ENCODE data around the gene ZFP82.

The ZFP82 gene

GRCh38 chr19:36378625-36379509 is 39.6 kb downstream of the ZFP82 start, which contains the start of gene ZFP14:
Gene ZFP14, minus strand, starts transcription at chr19:36379201. Its CDS starts 11,309 bp downstream, at chr19:36367892.
- Histone ChIP-seq H2AFZ (peak within 1 kb of the TSS; percentile 92), H3K9ac (no peak within 1 kb of the TSS), H3K36me3 (ENCODE audit: control insufficient read depth, insufficient read depth, low read length) (no peaks in the 10 kb centered on the region), H3K9me3 (ENCODE audit: control insufficient read depth, low read length) (no peaks in the 10 kb centered on the region), H3K4me3 (ENCODE audit: low read depth, low read length) (peak within 1 kb of the TSS; percentile 89), H3K27ac (peak within 1 kb of the TSS; percentile 79), H3K4me1 (peaks cover 4% of the 10 kb centered on the region), H3K4me2 (ENCODE audit: low read length) (peak within 1 kb of the TSS; percentile 77), H3K27me3 (ENCODE audit: control insufficient read depth, insufficient read depth, low read length) (no peaks in the 10 kb centered on the region), H3K79me2 (peaks cover 8% of the 10 kb centered on the region)
- no peak for TF ChIP-seq CTCF (IDR thresholded peaks at IDR 0.05)

- peak overlapping the region; percentile 79 for H3K27ac ChIP-seq
- H3K36me3 ChIP-seq (ENCODE audit: control insufficient read depth, insufficient read depth, low read length), result no peaks in the 10 kb centered on the region
- H3K79me2 ChIP-seq, result peaks cover 11% of the 10 kb centered on the region
- peak overlapping the region; percentile 89 for H3K4me3 ChIP-seq (ENCODE audit: low read depth, low read length)
- peaks cover 4% of the 10 kb centered on the region for H3K4me1 ChIP-seq
- H2AFZ ChIP-seq, result peak overlapping the region; percentile 46
- no peak for TF ChIP-seq CTCF (IDR thresholded peaks at IDR 0.05)
- H3K9me3 ChIP-seq (ENCODE audit: control insufficient read depth, low read length), result no peaks in the 10 kb centered on the region
- peak overlapping the region; percentile 77 for H3K4me2 ChIP-seq (ENCODE audit: low read length)
- H3K27me3 ChIP-seq (ENCODE audit: control insufficient read depth, insufficient read depth, low read length), result no peaks in the 10 kb centered on the region
- H3K9ac ChIP-seq, result no peak overlapping the region
These were observed 40.8 kb downstream of the ZFP82 start for GRCh38 chr19:36377541-36378178.

GRCh38 chr19:36373638-36374156 is 44.7 kb downstream of the ZFP82 start:
- Histone ChIP-seq H3K4me1 (peaks cover 4% of the 10 kb centered on the region), H3K27ac (no peak overlapping the region), H3K9ac (no peak overlapping the region), H3K27me3 (ENCODE audit: control insufficient read depth, insufficient read depth, low read length) (no peaks in the 10 kb centered on the region), H3K79me2 (peaks cover 26% of the 10 kb centered on the region), H3K4me3 (ENCODE audit: low read depth, low read length) (no peak overlapping the region), H3K36me3 (ENCODE audit: control insufficient read depth, insufficient read depth, low read length) (no peaks in the 10 kb centered on the region), H3K4me2 (ENCODE audit: low read length) (no peak overlapping the region), H3K9me3 (ENCODE audit: control insufficient read depth, low read length) (no peaks in the 10 kb centered on the region), H2AFZ (no peak overlapping the region)
- TF ChIP-seq CTCF (IDR thresholded peaks at IDR 0.05), result no peak

- Histone ChIP-seq H3K36me3 (ENCODE audit: control insufficient read depth, insufficient read depth, low read length) (no peaks in the 10 kb centered on the region), H3K4me1 (no peaks in the 10 kb centered on the region), H3K27me3 (ENCODE audit: control insufficient read depth, insufficient read depth, low read length) (no peaks in the 10 kb centered on the region), H3K9me3 (ENCODE audit: control insufficient read depth, low read length) (no peaks in the 10 kb centered on the region), H3K79me2 (peaks cover 28% of the 10 kb centered on the region), H3K4me2 (ENCODE audit: low read length) (no peak overlapping the region), H2AFZ (no peak overlapping the region), H3K4me3 (ENCODE audit: low read depth, low read length) (no peak overlapping the region), H3K9ac (no peak overlapping the region), H3K27ac (no peak overlapping the region)
- no peak for TF ChIP-seq CTCF (IDR thresholded peaks at IDR 0.05)
These were observed 46.6 kb downstream of the ZFP82 start for GRCh38 chr19:36371886-36372285.
